ELF-1 (cell line): ENCODE data around the gene DNMBP.
A peak's percentile ranks its signal among the peaks of the same experiment; 100 is the strongest.
"Not testable (repeated sequence)": the region's sequence is repeated elsewhere in the genome, so short reads cannot be mapped to it uniquely, and the experiment has no call there.

Experiments used
- DNase-seq: peaks from one replicate; pipeline ENCODE4 v3.0.0-alpha.2; 2016; ENCODE audit warnings: low read depth, low spot score

Gene DNMBP

DNA sequence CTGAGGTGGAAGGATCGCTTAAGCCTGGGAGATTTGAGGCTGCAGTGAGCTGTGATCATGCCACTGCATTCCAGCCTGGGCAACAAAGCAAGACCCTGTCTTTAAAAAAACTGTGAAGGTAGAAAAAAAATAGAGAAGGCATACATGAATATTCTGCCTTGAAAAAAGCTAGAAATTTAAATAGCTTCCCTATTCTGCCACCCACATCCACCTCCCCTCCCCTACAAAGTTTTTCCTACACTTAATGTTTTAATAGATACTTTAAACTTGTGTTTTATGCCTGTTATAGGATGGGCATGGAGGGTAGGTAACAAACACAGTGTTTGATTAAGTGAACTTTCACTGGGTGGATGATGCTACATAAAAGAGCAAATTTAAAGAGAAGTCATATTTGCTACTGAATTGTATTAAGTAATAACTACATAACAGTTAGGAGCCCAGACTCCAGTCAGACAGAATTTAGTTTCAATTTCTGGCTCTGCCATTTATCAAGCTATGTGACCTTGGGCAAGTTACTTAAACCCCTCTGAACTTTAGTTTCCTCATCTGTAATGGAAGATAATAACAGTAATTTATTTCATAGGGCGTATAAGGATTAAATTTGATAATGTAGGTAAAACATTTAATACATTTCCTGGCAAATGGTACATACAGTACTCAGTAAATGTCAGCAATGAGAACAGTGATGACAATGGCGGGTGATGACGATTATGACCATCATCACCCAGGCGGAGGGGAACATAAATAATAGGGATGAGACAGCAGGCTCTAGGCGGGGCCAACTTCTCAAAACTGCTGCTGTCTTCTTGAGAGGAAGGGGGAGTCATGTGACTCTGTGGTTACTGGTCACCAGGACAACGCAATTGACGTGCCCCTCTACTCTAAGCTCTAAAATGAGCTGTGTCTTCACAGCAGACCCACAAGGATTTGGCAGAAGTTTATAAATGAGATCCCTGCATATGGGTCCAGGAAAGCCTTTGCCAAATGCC is 15.8 kb downstream of the DNMBP start:
- peak; percentile 16 for DNase-seq

GRCh38 chr10:99985637-99986036 is 24.1 kb downstream of the DNMBP start:
- not testable (repeated sequence) for DNase-seq

DNA sequence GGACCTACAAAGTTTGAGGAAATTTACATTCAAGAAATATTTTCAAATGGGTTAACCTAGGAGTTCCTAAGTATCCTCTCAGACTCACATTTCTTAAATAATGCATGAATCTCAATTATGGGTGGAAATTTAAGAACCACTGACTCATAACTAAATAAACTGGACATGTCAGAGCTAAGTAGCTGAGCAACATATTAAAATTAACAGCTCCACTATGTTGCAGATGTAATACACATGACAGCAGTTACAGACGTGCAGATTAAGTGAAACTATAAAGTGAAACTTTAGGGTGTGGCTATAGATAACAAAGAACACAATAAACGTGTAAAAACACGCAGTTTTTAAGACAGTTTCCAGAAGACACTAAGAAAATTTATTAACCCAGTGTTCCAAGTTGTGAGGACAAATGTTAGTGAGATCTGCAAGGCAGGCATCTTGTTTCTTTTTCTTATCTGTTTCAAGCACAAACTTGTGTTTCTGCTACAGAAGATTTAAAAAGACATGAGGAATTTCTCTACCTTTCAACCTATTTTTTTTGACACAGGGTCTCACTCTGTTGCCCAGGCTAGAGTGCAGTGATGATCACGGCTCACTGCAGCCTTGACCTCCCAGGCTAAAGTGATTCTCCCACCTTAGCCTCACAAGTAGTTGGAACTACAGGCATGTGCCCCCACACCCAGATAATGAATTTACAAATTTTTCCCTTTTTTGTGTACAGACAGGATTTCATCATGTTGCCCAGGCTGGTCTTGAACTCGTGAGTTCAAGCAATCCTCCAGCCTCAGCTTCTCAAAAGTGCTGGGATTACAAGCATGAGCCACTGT is 25.3 kb downstream of the DNMBP start:
- DNase-seq: no peak

DNA sequence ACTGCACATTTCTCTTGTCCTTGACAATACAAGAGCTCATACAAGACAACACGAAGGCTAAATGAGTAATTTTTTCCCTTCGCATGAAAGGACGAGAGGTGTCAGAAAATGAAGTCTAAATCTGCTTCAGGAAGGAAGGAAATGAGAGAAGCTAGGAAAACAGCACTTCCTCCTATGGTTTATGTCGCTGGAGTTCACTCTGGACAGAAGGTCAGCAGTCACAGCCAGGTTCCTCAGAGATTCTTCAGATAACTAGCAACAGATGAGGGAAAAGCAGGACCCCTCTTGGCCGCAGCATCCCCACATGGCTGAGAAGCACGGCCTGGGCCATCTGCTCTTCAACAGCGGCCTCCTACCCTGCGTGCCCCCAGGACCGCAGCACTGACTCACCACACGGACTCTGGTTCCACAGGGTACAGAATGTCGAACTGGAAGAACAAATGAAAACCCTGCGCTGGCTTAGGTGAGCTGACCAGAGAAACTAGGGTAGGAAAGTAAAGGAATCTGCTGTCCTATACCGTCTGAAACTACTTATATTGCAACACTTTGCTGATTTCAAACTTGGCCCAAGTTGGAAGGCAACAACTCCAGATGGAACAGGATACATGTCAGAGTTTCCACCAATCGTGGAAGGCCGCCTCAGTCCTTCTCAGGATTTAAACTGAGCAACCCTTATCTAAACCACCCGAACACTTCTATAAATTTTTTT is 26.3 kb downstream of the DNMBP start:
- peak; percentile 45 for DNase-seq

DNA sequence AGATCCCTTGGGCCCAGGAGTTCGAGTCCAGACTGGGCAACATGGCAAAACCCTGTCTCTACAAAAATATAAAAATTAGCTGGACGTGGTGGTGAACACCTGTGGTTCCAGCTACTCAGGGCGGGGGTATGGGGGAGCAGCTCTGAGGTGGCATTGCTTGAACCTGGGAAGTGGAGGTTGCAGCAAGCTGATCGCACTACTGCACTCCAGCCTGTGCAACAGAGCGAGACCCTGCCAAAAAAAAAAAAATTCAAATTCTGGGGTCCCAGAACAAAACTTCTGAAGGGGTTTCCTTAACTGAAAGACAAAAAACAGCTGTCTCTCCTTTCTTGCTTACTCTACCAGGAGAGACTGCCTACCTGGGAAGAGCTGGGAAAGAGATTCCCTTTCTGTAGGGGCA is 27.0 kb downstream of the DNMBP start:
- no peak for DNase-seq

DNA sequence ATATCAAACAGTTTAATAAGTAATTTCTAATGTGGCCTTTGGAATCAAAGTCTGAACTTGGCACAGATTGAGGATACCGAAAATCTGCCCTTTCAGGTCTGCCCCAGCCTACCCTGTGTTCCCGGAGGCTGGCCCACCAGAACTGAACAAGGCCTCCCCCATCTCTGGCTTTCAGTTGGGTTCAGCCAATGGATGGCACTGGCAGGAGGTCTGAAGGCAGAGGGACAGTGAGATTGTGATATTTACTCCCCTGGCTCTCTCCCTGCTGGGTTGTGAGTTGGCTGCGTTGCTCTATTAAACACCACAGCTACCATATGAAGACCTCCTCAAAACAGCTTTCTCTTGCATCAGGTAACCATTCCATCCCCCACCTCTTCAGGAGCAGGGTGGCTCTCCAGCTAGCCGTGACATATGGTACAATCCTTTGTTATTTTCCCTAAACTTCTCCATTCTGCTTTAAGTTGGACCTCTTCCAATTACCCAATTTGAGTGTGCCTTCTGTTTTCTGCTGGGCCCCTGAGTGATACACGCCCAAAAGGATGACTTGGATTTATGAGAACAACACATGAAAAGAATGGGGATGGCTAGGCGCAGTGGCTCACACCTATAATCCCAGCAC is 28.1 kb downstream of the DNMBP start:
- DNase-seq: no peak

DNA sequence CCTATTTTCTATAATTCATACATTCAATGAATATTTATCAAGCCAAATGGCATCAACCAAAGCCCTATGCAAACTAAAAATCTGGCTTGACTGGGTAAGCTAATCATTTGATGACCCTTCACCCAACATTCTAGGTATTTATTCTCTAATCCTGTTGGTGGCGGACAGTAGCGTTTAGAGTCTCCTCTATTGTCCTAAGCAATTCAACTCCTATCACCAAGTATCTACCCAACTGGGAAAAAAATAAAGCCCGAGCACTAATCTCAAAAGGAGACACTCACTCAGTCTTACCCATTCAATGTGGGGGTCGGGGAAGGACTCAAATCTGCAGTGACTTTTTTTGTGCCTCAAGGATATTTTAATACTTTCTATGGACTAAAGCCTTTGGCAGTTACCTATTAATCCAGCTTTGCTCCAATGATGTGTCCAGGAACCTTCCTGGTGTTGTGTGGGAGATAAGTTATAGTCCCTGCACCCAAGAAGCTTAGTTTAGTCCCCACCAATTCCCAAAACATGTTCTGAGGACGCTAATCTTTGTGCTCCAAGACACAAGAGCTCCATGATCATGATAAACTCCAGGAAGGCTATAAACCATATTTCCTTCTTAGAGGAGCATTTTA is 30.6 kb downstream of the DNMBP start:
- DNase-seq: no peak

DNA sequence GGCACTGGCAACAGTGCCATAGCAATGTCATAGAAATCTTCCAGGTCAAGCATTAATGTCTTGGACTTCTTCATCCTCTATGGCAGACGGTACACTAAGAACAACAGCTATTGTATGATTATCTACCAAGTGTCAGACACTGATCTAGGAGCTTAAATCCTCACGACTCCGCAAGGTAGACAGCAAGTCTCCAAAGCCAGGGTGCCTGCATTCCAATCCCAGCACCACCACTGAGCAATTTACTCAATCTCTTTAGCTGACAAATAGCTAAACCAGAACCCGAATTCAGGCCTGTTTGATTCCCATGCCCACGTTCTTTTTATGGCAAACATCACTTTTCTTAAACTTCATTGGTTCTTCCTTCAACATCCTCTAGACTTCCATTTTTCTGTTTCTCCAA is 31.8 kb downstream of the DNMBP start:
- DNase-seq: peak; percentile 48

DNA sequence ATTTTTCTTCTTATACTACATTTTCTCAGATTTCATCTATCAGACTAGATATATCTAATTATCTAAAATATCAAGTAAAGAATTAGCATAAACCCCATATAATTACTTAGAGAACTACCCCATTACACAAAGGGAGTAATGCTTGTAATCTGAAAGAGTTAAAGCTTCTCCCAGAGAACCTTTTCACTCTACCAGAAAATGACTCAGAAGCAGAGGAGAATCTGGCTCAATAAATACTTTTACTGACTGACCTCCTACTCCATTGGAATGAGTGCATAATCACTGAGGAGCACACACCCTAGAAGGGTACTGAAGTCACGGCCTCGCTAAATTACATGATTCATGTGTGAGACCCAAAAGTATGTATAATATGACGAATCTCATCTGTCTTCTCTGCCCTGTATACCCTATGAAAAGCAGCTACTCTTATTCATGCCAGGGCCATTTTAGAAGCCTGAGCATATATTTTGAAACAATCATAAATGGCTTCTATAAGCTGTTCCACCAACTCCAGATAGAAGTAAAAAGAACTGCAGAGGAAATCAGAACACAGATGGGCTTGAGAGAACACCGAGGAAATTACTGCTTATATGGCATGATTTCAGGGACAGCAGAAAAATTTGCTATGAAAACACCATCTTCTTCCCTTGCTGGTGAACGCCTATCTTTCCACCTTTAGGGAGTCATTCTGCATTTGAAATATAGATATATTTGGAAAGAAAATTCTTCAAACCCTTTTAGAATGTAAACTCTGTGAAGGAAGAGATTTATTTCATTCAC is 32.7 kb downstream of the DNMBP start:
- DNase-seq: no peak

DNA sequence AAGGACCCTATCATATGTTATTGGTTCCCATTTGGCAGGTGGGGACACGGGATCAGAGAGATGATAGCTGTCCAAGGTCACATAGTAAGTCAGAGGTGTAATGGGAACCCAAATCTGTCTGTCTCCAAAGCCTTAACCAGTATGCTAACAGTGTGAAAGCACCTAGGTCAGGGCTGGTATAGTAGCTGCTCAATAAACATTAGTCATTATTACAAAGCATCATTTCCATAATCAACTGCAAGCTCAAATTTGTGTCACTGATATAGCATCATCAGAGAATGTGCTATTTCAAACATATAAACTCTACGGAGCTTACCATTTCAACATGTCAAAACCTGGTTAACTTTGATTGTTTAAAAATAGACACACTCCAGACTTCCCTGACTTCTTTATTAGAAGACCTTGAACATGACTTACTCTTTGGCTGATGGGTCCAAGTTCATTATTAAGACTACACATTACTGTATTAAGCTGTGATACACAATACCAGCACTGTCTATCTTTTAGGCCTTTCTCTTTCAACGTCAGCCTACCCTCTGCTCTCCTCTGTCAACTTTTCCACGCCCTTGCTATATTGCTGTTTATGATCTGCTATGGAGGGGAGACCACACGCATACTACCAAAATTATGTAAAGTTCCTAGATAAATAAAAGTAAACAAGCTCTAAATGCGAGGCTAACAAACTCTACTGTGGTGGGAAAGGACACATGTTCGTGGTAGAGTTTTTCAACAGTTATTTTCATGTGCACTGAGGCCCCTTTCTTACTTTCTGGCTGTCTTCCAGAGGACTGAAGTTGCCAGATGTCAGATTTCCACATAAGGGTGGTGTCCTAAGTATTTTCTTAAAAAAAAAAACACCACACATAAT is 33.6 kb downstream of the DNMBP start:
- DNase-seq: no peak

DNA sequence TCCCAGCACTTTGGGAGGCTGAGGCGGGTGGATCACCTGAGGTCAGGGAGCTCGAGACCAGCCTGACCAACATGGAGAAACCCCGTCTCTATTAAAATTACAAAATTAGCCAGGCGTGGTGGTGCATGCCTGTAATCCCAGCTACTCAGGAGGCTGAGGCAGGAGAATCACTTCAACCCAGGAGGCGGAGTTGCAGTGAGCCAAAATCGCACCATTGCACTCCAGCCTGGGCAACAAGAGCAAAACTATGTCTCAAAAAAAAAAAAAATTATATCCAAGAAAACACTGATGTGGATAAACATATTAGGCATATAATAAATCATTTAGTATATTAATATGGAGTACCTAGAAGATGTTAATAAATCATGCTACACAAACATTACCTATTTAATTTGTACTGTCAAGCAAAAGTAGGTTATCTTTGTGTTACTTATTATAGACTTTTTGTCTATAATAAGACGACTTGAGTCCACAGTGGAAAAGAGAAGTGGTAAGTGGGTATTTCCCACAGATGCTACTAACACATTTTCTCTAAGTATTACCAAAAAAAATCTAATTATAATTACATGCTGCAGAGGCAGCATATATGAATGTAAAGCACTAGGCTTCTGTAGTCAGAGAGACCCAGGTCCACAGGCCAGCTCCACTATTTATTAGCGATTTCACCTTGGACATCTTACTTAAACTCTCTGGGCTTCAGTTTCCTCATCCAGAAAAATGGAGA is 34.5 kb downstream of the DNMBP start:
- no peak for DNase-seq

- no peak for DNase-seq
Observed at GRCh38 chr10:99973190-99973589, 36.6 kb downstream of the DNMBP start.

DNA sequence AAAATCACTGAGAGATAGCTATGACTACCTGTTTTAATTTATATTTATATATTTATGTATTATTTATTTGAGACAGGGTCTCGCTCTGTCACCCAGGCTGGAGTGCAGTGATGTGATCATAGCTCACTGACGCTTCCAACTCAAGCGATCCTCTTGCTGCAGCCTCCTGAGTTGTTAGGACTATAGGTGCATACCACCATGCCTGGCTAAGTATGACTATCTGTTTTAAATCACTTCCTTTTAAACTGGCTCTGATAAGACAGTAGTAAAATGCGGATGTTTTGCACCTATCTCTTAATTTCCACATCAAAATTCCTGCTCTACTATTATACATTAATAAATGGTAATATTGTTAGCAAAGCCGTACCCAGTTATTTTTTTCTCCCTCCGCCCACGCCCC is 41.8 kb downstream of the DNMBP start:
- DNase-seq: no peak

- DNase-seq: peak; percentile 23
Observed at GRCh38 chr10:99966306-99966705, 43.4 kb downstream of the DNMBP start.

DNA sequence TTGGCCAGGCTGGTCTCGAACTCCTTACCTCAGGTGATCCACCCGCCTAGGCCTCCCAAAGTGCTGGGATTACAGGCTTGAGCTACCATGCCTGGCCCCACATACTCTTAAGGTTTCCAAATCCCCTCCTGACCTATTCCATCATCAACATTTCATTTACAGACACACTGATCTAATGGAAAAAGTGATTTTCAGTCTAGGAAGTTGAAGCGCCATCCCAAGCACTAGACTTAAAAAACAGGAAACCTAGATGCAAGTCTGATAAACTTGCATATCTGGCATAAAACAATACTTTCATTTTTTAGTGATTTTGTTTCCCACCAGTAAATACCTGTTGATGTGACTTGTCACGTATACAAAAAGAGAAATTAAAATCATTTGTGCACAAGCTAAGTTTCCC is 44.0 kb downstream of the DNMBP start:
- no peak for DNase-seq

DNA sequence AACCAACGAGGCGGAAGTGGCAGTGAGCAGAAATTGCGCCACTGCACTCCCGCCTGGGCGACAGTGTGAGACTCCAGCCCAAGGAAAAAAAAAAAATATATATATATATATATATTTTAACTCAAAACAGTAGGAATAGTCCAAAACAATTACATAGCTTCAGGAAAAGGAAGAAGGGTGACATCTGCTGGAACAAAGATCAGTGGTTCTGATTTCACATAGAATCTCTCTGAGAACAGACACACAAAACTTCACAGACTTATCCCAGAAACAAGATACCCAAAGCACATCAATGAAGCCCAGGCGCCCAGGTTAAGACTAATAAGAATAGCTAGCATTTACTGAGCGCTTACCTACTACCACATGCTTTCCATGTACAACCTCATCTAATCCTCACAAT is 45.0 kb downstream of the DNMBP start:
- no peak for DNase-seq

- not testable (repeated sequence) for DNase-seq
Observed at GRCh38 chr10:99963467-99964165, 46.1 kb downstream of the DNMBP start.

GRCh38 chr10:99958806-99959205 is 50.9 kb downstream of the DNMBP start:
- DNase-seq: no peak
